Urothelium cell line (cell line): ENCODE results near the gene SAA4.
A peak's percentile ranks its signal among the peaks of the same experiment; 100 is the strongest.
"Not testable (repeated sequence)": the region's sequence is repeated elsewhere in the genome, so short reads cannot be mapped to it uniquely, and the experiment has no call there.

Source experiments
- DNase-seq: peaks from one replicate; pipeline ENCODE4 v3.0.0; 2011; ENCODE audit warnings: low spot score, mixed read lengths
- FAIRE-seq: peaks from 2 replicates; lab custom pipeline; 2011; peaks lifted over from hg19 to GRCh38; lab: Jason Lieb, UNC

SAA4 gene

GRCh38 chr11:18236664-18237356, at the start of gene SAA4:
SAA4 (minus strand) TSS chr11:18236802; CDS start chr11:18235926, 876 bp downstream.
- FAIRE-seq: no peak

GRCh38 chr11:18285841-18286240, 49.2 kb upstream of the SAA4 start:
- no peak for FAIRE-seq
- no peak for DNase-seq

More at GRCh38 chr11:18236664-18237356, at the start of gene SAA4:
- DNase-seq: no peak

- DNase-seq: no peak
- no peak for FAIRE-seq
Observed at GRCh38 chr11:18282626-18283025, 46.0 kb upstream of the SAA4 start.

- DNase-seq: no peak
- FAIRE-seq: no peak
Observed at GRCh38 chr11:18280438-18281045, 43.9 kb upstream of the SAA4 start.

GRCh38 chr11:18277565-18278271, 41.1 kb upstream of the SAA4 start:
- no peak for DNase-seq
- no peak for FAIRE-seq

- FAIRE-seq (no peak), DNase-seq (no peak)
Observed at GRCh38 chr11:18271206-18271605, 34.6 kb upstream of the SAA4 start.

- DNase-seq (no peak), FAIRE-seq (no peak)
Observed at GRCh38 chr11:18270102-18270501, 33.5 kb upstream of the SAA4 start.

- DNase-seq, FAIRE-seq: not testable (repeated sequence)
Observed at GRCh38 chr11:18269252-18269651, 32.6 kb upstream of the SAA4 start.

GRCh38 chr11:18267335-18268133, 30.9 kb upstream of the SAA4 start:
- DNase-seq, FAIRE-seq: not testable (repeated sequence)

GRCh38 chr11:18265949-18266348, 29.3 kb upstream of the SAA4 start, which contains the start of gene SAA1:
SAA1 (plus strand) TSS chr11:18266264; CDS start chr11:18266888, 624 bp downstream.
- FAIRE-seq (no peak), DNase-seq (no peak)

- FAIRE-seq: no peak
Observed at GRCh38 chr11:18264677-18265555, 28.3 kb upstream of the SAA4 start.

GRCh38 chr11:18264035-18264434, 27.4 kb upstream of the SAA4 start:
- no peak for DNase-seq
- FAIRE-seq: no peak

More at GRCh38 chr11:18264677-18265555, 28.3 kb upstream of the SAA4 start:
- no peak for DNase-seq

- not testable (repeated sequence) for DNase-seq, FAIRE-seq
Observed at GRCh38 chr11:18262681-18263350, 26.2 kb upstream of the SAA4 start.

GRCh38 chr11:18261721-18262120, 25.1 kb upstream of the SAA4 start:
- DNase-seq (no peak), FAIRE-seq (no peak)

GRCh38 chr11:18259259-18259658, 22.7 kb upstream of the SAA4 start:
- FAIRE-seq (no peak), DNase-seq (no peak)

- no peak for FAIRE-seq
Observed at GRCh38 chr11:18254781-18255361, 18.3 kb upstream of the SAA4 start.

GRCh38 chr11:18253778-18254338, 17.3 kb upstream of the SAA4 start:
- DNase-seq (no peak), FAIRE-seq (peak; percentile 40)

More at GRCh38 chr11:18254781-18255361, 18.3 kb upstream of the SAA4 start:
- DNase-seq: no peak

- FAIRE-seq: no peak
- no peak for DNase-seq
Observed at GRCh38 chr11:18253233-18253632, 16.6 kb upstream of the SAA4 start.

- DNase-seq (no peak), FAIRE-seq (no peak)
Observed at GRCh38 chr11:18248561-18248960, 12.0 kb upstream of the SAA4 start, which contains the start of gene SAA2. SAA2 (minus strand) TSS chr11:18248668; CDS start chr11:18248011, 657 bp downstream.
